Posterior vena cava (tissue), 2 donors: Measurements from ENCODE around the gene C19orf47. TPM values are rescaled to one million over a fixed set of nuclear protein-coding genes. Genes with fewer than 3 reads are reported as not detected.

Source experiments
- DNase-seq: peaks from one replicate; pipeline ENCODE4 v3.0.0-alpha.2; 2020; ENCODE audit warnings: low spot score
- intact Hi-C, 2 donors: fragments of 100-400 bp; cut with DNase I; formaldehyde crosslinking; loops; one replicate each; pipeline versions ENCODE4 v1.14.1 to v1.14.2; 2022 to 2023
- microRNA-seq, 2 donors: library from miRNA; unstranded; fragments of <30 nt; microRNA quantifications; one replicate each; pipeline ENCODE4 v1.2.0, GENCODE V29; 2020 to 2021; ENCODE audit warnings: borderline microRNAs expressed in 2 of 2
- total RNA-seq, 2 donors: library from RNA; stranded (reverse); fragmentation: NEBNext Ultra II Directional; extraction: Animal tissue kit (Norgen Biotek cat#: 25700); gene quantifications; one replicate each; pipeline ENCODE4 v1.2.1, GENCODE V29; 2021
- donor health status: DM: yes; HTN: yes; CAD: no.
- donor health status: DM: yes; HTN: yes; CAD: no.

C19orf47 gene
- total RNA-seq, 2 donors from 2014 or later = 13.2 to 16.9 TPM

DNA sequence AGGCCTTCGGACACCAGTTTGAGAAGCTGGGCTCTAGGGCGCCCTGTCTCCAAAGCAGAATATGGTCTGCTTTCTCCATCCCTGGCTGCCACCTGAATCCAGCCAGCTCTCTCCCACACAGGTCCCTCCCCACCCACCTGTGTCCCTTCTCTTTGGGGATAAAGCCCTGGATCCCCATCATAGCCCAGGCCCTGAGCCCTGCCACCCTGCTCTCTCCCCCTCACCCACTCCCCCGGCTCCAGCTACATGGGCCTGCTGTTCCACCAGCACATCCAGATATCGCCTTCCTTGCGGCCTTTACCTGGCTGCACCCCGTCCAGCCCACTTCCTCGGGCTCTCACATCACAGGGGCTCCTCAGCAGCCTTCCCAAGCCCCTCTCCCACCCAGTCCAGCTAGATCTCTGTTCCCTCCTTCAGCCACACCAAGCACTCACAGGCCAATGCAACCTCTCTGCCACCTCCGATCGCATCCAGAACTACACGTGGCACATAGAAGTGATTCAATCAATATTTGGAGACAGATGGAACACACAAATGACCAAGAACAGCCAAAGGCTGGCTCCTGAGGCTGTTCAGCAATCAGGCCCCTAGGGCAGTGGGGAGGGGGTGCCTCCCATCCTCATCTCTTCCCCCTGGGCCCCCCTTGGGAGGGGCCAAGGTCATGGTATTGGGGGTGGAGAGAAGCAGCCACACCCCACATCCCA lies 70.7 kb downstream of the C19orf47 start:
- DNase-seq = peak; percentile 57
- intact Hi-C loops = no loop called here

DNA sequence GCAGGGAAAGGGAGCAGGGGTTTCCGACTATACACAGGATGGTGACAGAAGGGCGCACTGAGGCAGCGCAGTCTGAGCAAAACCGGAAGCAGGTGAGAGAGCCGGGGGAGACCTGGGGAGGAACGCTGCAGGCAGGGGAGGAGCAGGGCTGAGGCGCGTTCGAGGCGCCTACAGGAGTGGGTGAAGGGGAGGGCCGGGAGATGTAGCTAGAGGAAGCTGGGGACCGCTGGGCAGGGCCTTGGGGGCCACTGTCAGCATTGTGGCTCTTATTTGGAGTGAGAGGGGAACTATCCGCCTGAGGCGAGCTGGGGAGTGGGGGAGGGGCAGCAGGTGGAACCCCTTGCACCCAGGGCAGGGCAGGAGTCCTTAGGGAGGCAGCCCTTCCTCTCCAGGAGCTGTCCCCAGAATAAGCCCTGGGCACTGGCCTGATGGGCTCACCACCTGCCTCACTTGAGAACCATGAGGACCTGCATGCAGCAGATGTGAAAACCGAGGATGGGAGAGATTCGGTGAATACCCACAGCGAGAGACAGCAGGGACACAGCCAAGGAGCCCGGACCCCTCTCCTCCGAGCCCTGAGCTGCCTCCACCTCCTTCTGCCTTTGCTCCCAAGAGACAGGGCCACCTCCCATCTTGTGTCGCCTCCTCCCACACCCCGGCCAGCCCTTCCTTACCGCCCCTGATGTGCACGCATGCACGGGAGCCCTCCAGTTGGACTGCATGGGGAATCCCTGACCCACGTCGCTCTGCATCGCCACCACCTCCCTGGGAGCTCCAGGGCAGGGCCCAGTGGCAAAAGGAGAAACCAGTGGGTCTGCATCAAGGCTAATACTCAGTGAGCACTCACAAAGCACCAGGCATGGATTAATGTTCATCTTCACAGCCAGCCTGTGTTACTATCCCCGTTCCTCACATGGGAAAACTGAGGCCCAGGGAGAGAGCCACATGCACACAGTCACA lies 73.3 kb downstream of the C19orf47 start:
- DNase-seq = peak; percentile 74
- intact Hi-C loops = loop anchor here in 1 of 2 donors (5.0 kb wide), 1 partner anchor 1243 kb away; the partner anchor contains the start of gene FBXO27

DNA sequence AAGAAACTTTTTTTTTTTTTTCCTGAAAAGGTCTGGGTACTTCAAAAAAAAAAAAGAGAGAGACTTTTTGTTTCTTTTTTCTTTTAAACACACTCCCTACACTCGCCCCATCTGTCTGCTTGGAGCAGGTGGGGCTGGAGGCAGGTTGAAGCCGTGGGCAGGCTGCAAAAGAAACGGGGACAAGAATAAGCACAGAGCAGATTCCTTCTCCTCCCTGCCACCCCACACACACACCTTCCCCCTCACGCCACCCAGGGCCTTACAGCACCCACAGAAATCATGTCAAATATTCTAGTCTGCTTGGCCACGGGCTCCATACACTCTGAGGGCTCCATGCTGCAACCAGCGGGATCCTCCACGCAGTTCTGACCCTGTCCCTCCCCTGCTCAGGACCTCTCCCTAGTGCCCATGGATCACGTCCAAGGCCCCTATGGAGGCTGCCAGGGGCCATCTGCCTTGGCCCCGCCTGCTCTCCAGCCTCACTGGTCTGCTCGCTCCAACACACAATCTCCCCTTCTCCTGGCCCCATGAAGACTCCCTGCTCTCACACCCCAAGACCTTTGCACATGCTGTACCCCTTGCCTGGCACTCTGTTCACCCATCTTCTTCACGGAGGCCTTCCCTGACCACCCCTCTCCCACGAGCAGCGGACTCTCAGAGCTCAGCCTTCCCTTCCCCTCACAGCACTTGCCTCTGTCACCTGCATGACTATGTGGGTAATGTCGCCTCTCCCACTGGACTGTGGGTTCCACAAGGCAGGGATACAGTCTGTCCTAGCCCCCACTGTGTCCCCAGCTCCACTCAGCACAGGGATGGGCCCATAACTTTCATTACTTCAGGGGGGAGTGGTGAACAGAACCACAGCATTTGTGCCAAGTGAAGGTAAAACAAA lies 74.5 kb downstream of the C19orf47 start:
- no peak for DNase-seq
- intact Hi-C loops = loop anchor here in 1 of 2 donors (5.0 kb wide), 1 partner anchor 1241 kb away; the partner anchor contains the start of gene FBXO27

DNA sequence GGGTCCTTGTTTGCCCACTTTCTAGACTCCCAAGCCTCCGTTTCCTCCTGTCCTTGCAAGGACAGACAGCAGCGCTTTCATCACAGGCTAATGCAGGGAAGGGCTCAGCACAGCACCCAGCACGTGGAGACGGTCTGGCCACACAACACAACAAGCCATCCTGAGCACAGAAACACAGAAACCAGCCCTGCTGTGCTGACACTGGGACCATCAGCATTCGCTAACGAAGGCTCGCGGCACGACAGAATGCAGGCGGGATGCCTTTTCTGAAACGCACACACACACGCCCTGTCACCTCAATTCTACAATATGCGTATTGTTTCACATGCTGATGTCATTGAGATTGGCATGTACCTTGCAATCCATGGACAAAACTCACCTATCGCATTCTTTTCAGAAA lies 75.9 kb downstream of the C19orf47 start:
- intact Hi-C loops = loop anchor here in 1 of 2 donors (5.0 kb wide), 1 partner anchor 1240 kb away; the partner anchor contains the start of gene FBXO27
- no peak for DNase-seq

DNA sequence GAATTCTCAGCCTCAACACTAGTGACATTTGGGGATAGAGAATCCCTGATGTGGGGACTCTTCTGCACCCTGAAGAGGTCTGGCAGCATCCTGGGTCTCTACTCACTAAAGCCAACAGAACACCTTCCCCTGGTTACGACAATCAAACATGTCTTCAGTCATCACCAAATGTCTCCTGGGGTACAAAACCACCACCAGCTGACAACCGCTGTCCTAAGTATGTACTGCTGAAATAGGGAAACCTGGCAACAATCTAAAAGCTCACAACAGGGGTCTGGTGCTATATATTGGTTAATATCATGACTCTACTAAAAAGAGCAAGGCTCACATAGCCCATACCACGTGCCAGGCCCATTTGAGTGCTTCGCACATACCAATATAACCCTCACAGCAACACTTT lies 76.5 kb downstream of the C19orf47 start:
- no peak for DNase-seq
- intact Hi-C loops = loop anchor here in 1 of 2 donors (5.0 kb wide), 1 partner anchor 1239 kb away; the partner anchor contains the start of gene FBXO27

DNA sequence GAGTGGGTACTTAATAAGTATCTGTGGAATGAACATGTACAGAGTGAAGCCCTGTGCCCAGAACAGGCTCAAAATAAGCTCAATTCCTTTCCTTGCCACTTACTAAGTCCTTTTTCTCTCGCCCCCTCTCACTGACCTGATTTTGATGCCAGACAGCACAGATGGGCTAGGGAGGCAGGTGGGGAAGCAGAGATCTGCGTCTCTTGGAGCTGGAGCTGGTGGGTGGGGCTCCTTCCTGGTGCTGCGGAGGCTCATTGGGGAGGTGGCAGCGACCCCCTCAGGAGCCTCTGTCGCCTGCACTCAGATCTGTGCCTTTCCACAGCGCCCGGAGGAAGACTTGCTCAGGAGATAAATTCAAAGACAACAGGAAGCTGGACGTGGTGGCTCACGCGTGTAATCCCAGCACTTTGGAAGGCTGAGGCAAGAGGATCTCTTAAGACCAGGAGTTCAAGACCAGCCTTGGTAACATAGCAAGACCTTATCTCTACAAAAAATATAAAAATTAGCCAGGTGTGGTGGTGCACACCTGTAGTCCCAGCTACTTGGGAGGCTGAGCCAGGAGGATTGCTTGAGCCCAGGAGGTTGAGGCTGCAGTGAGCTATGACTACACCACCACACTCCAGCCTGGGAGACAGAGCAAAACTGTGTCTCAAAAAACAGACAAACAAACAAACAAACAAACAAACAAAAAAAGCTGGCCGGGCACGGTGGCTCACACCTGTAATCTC lies 77.7 kb downstream of the C19orf47 start:
- intact Hi-C loops = loop anchor here in 1 of 2 donors (5.0 kb wide), 1 partner anchor 1238 kb away; the partner anchor contains the start of gene FBXO27
- no peak for DNase-seq

Small RNA genes lying within 50 kb of the gene (microRNA-seq; reads per million reads assigned to microRNA genes)
- gene MIR641 (10.3 to 16.2 reads per million in 2 donors), gene MIR6796 (0 reads per million in 2 donors)

Other genes starting within 250 kb of the C19orf47 start
- gene MAP3K10, start 157.0 kb downstream of the C19orf47 start, total RNA-seq = 10 to 100 TPM; 16.9 to 21.5 TPM
- gene TTC9B, start 130.0 kb downstream of the C19orf47 start, total RNA-seq = not detected
- under 1 TPM in 1 of 2 donors, not detected in 1; 0.42 TPM for gene CCNP, start 121.7 kb downstream of the C19orf47 start, total RNA-seq
- 10 to 100 TPM; 80.4 to 85.1 TPM for gene AKT2, start 63.1 kb downstream of the C19orf47 start, total RNA-seq
- 100 to 1,000 TPM; 153 to 281 TPM for gene PLD3, start 298 bp upstream of the C19orf47 start, total RNA-seq
- gene HIPK4, start 41.8 kb upstream of the C19orf47 start, total RNA-seq = under 1 TPM in 1 of 2 donors, not detected in 1; 0.29 TPM
- 1 to 10 TPM; 3.4 to 3.5 TPM for gene PRX, start 65.0 kb upstream of the C19orf47 start, total RNA-seq
- 10 to 100 TPM; 12.2 to 16.2 TPM for gene SERTAD1, start 77.6 kb upstream of the C19orf47 start, total RNA-seq
- 10 to 100 TPM; 33.8 to 48.6 TPM for gene SERTAD3, start 95.9 kb upstream of the C19orf47 start, total RNA-seq
- 10 to 100 TPM; 77.4 to 88.1 TPM for gene BLVRB, start 117.3 kb upstream of the C19orf47 start, total RNA-seq
- gene SPTBN4, start 118.6 kb upstream of the C19orf47 start, total RNA-seq = 1 to 10 TPM; 1.7 to 2.7 TPM
- gene SHKBP1, start 228.5 kb upstream of the C19orf47 start, total RNA-seq = 10 to 100 TPM; 43.8 to 45.3 TPM